ENCODE results near the gene GRAP2. TPM values are rescaled to one million over a fixed set of nuclear protein-coding genes. Genes with fewer than 3 reads are reported as not detected.

Gene GRAP2
- total and polyA plus RNA-seq, 9 of the 15 experiments (the other 6 are each of a cell fraction or from before 2014, with no cell fraction given), result 4.8 to 88.7 (median 60.4) TPM

- TF ChIP-seq PYGO2 (tag; IDR thresholded peaks at IDR 0.05), result no peak
These were observed 109.2 kb downstream of the GRAP2 start (continued) for GRCh38 chr22:40009951-40010671.

GRCh38 chr22:40010746-40011145 is 109.9 kb downstream of the GRAP2 start:
- intact Hi-C loops (cut with micrococcal nuclease), result no loop called here
- POLR2A ChIA-PET, result interaction anchor here (0.7 to 1.3 kb wide), 3 partner anchors 11 to 53 kb away, joined by 3 read pairs; no protein-coding TSS in a partner anchor
- in situ Hi-C loops (cut with MboI), result no loop called here
- Histone ChIP-seq H4K20me1 (replicated peaks; ENCODE audit: control insufficient read depth, insufficient read depth, low read length) (no peaks in the 10 kb centered on the region), H3K9me3 (replicated peaks; ENCODE audit: control insufficient read depth, insufficient read depth, low read depth, low read length) (no peaks in the 10 kb centered on the region), H3K4me1 (replicated peaks in 1 of 2; ENCODE audit: control insufficient read depth in 2 of 2, insufficient read depth in 2 of 2, low read length in 2 of 2) (peaks cover 15 to 25% of the 10 kb centered on the region in 2 experiments), H3K36me3 (ENCODE audit: control insufficient read depth, insufficient read depth, low read length) (no peaks in the 10 kb centered on the region), H3K79me2 (ENCODE audit: control insufficient read depth, insufficient read depth, low read length) (no peaks in the 10 kb centered on the region), H3K27me3 (ENCODE audit: control insufficient read depth in 2 of 2, insufficient read depth in 2 of 2, low read length in 2 of 2) (peaks cover 0 to 8% of the 10 kb centered on the region in 2 experiments; a peak in 1 of 5 replicates), H3K27ac (ENCODE audit: extremely low read depth, low read depth, low read length) (no peak overlapping the region), H3K9ac (ENCODE audit: insufficient read depth in 1 of 2, low read depth in 2 of 2, low read length in 2 of 2) (peak overlapping the region in 1 of 2 experiments; percentile 55; a peak in 1 of 4 replicates), H3K4me2 (ENCODE audit: insufficient read depth, low read length) (no peak overlapping the region), H3K9me1 (ENCODE audit: control insufficient read depth, insufficient read depth, low read length) (no peaks in the 10 kb centered on the region), H2AFZ (ENCODE audit: low read depth, low read length) (no peak overlapping the region), H3K4me3 (no peak overlapping the region)
- DNase-seq (ENCODE audit: extremely low read depth in 1 of 4, low spot score in 3 of 4), result no peak
- TF ChIP-seq MXI1 (IDR thresholded peaks at IDR 0.05; ENCODE audit: low read depth, low read length) (no peak), C11orf30 (IDR thresholded peaks at IDR 0.05; ENCODE audit: low read depth) (peak; percentile 53; the same call in 1 of the 2 replicates), ZNF316 (IDR thresholded peaks at IDR 0.05) (peak; percentile 61), MAFG (tag; conservative IDR thresholded peaks at IDR 0.05) (0 out of 2 replicates have a peak, but pooled peaks have one; percentile 6)
- WGBS (ENCODE audit: insufficient coverage, low coverage, missing lambda C conversion rate), result 38% methylated on average over 6 of the region's 6 CpGs
- FAIRE-seq, result no peak
- ATAC-seq, result no peak
- no TSS peak for BruUV-seq (replicated peaks)
- CTCF ChIA-PET (ENCODE audit: low intra/inter-chr PET ratio), result no interaction called here

All from K562 (cell line).